T-helper 1 cell treated with Interleukin-12 subunit alpha and Interleukin-12 subunit beta and Interleukin-4 antibody, amounts not matched to agents 30 μg/mL and 1 μg/mL, for 36 hours (primary cell): ENCODE results near the gene RPL4.
"Not testable (repeated sequence)": the region's sequence is repeated elsewhere in the genome, so short reads cannot be mapped to it uniquely, and the experiment has no call there.

Experiments used
- H3K27ac Mint-ChIP-seq: one replicate; pipeline ENCODE4 v1.8.0; 2021; ENCODE audit warnings: mild to moderate bottlenecking, mixed read lengths
- H3K27me3 Mint-ChIP-seq: one replicate; pipeline ENCODE4 v1.8.0; 2021; ENCODE audit warnings: low read depth, mixed read lengths
- H3K36me3 Mint-ChIP-seq: one replicate; pipeline ENCODE4 v1.8.0; 2021; ENCODE audit warnings: low read depth, mixed read lengths
- H3K4me1 Mint-ChIP-seq: one replicate; pipeline ENCODE4 v1.8.0; 2021; ENCODE audit warnings: low read depth, mixed read lengths
- H3K4me3 Mint-ChIP-seq: one replicate; pipeline ENCODE4 v1.8.0; 2021; ENCODE audit warnings: mild to moderate bottlenecking, moderate library complexity, mixed read lengths
- H3K9me3 Mint-ChIP-seq: one replicate; pipeline ENCODE4 v1.8.0; 2021; ENCODE audit warnings: mixed read lengths

RPL4 gene

GRCh38 chr15:66500346-66500745 lies 4.3 kb downstream of the RPL4 start:
- peaks cover 36% of the 10 kb centered on the region for H3K4me1 Mint-ChIP-seq
- H3K36me3 Mint-ChIP-seq = peaks cover 64% of the 10 kb centered on the region
- H3K4me3 Mint-ChIP-seq, H3K27me3 Mint-ChIP-seq, H3K9me3 Mint-ChIP-seq: not testable (repeated sequence)
- peak overlapping the region; percentile 3 for H3K27ac Mint-ChIP-seq

DNA sequence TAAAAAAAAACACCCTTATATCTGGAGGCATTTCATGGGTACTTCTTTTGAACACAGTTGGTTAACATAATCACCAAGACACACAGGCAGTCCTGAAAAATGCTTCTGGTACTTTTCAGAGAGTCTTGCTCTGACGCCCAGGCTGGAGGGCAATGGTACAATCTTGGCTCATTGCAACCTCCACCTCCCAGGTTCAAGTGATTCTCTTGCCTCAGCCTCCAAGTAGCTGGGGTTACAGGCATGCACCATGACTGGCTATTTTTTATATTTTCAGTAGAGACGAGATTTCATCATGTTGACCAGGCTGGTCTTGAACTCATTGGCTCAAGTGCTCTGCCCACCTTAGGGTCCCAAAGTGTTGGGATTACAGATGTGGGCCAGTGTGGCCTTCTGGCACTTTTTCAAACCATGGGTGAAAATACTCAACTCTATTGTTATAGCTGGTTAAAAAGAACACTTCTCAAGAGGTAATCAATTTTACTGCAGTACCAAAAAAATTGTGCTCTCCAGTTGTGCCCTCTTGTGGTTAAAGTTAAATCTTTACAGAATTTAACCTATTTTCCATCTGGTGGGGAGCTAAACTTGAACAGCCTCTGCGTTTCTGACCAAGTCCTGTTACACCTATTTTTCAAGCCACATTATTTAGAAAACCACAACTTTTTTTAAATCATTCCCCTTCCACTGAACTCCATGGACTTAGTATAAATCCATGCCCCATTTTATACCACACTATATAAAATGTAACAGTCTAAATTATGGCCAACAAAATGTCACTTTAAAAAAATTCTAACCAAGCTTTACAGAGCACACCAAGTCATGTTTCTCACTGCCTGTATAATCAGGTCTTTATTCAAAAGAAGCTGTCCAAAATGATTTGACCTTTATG lies 5.9 kb downstream of the RPL4 start:
- peak overlapping the region; percentile 75 for H3K27ac Mint-ChIP-seq
- H3K9me3 Mint-ChIP-seq = no peaks in the 10 kb centered on the region
- H3K4me1 Mint-ChIP-seq = peaks cover 37% of the 10 kb centered on the region
- H3K27me3 Mint-ChIP-seq = no peaks in the 10 kb centered on the region
- H3K4me3 Mint-ChIP-seq = no peak overlapping the region
- peaks cover 67% of the 10 kb centered on the region for H3K36me3 Mint-ChIP-seq

- Mint-ChIP-seq H3K4me3 (peak within 1 kb of the TSS; percentile 96), H3K4me1 (peaks cover 39% of the 10 kb centered on the region), H3K36me3 (peaks cover 67% of the 10 kb centered on the region), H3K27ac (peak within 1 kb of the TSS; percentile 98), H3K27me3 (no peaks in the 10 kb centered on the region), H3K9me3 (no peaks in the 10 kb centered on the region)
Measured at GRCh38 chr15:66497502-66498455, 6.9 kb downstream of the RPL4 start, which contains the start of gene SNAPC5. Gene SNAPC5 (minus strand): TSS chr15:66497762. CDS start chr15:66497731, 31 bp downstream.

DNA sequence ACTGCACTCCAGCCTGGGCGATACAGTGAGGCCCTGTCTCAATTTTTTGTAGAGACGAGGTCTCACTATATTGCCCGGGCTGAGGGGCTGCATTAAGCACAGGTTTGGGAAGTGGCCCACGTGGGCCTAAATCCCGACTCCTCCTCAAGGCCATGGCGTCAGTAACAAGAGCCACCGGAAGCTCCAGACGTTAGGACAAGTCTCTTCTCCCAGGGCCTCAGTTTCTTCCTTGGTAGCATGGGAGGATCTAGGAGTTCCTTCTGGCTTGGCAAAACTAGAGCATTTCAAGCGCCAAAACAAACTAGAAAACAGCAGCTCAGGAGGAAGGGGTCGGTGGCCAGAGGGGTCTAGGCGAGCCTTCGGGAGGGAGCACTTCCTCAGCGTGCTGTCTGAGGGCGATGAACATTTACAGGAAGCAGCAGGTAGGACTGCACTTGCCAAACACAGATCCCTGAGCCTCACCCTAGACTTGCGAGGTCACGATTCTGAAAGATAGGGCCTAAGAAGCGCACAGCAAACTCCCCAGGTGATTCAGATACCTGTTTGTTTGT lies 7.6 kb downstream of the RPL4 start:
- H3K4me3 Mint-ChIP-seq = peak overlapping the region; percentile 96
- no peaks in the 10 kb centered on the region for H3K9me3 Mint-ChIP-seq
- H3K27me3 Mint-ChIP-seq = no peaks in the 10 kb centered on the region
- H3K36me3 Mint-ChIP-seq = peaks cover 64% of the 10 kb centered on the region
- peak overlapping the region; percentile 98 for H3K27ac Mint-ChIP-seq
- H3K4me1 Mint-ChIP-seq = peaks cover 34% of the 10 kb centered on the region

- no peak overlapping the region for H3K4me3 Mint-ChIP-seq
- peaks cover 30% of the 10 kb centered on the region for H3K4me1 Mint-ChIP-seq
- H3K27ac Mint-ChIP-seq = no peak overlapping the region
- no peaks in the 10 kb centered on the region for H3K27me3 Mint-ChIP-seq
- no peaks in the 10 kb centered on the region for H3K9me3 Mint-ChIP-seq
- H3K36me3 Mint-ChIP-seq = peaks cover 54% of the 10 kb centered on the region
Measured at GRCh38 chr15:66494262-66494661, 10.4 kb downstream of the RPL4 start.

DNA sequence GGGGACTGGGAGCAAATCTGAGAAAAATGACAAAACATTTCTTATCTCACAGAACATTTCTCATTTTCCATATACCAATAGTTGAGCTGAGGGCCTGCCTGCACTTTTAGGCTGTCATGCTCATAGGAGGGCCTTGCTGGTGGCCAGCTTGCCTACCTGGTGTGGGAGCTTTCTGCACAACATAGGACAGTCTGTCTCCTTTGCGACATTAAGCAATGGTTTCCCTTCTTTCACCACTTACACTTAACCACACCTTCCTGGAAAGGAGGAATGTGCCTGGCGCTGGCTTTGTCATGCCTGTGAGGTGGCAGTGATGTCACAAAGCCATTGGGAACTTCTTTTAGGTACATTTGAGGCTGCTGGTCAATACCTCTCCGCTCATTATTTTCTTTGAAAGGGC lies 12.8 kb downstream of the RPL4 start:
- H3K27ac Mint-ChIP-seq = no peak overlapping the region
- H3K27me3 Mint-ChIP-seq = no peaks in the 10 kb centered on the region
- no peak overlapping the region for H3K4me3 Mint-ChIP-seq
- no peaks in the 10 kb centered on the region for H3K9me3 Mint-ChIP-seq
- H3K4me1 Mint-ChIP-seq = peaks cover 19% of the 10 kb centered on the region
- peaks cover 43% of the 10 kb centered on the region for H3K36me3 Mint-ChIP-seq

DNA sequence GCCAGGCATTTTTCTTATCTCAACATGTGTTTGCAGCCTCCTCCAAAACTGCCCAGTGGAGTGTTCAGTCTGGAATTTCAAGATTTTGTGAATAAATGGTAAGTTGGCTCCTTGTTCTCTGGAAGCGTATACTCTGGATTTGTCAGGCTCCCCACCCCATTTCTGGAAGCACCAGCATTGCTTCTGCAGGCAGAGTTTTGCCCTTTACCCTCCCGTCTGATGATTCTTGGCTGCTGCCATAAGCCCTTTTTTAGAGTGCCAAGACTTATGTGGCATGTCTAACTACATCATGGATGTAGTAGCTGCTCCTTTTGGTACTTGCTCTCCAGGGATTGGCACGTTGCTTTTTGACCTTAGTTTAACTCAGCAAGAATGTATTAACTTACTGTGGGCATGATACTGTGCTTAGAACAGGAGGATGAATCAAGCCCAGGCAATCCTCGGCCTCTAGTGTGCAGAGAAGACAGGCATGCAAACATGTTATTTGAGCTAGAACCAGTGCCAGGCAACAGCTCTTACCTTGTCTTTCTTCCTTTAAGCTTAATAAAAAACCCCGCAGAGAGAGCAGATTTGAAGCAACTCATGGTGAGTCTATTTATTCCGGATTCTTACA lies 15.4 kb downstream of the RPL4 start:
- H3K4me3 Mint-ChIP-seq = no peak overlapping the region
- peaks cover 40% of the 10 kb centered on the region for H3K36me3 Mint-ChIP-seq
- H3K4me1 Mint-ChIP-seq = peaks cover 7% of the 10 kb centered on the region
- no peaks in the 10 kb centered on the region for H3K27me3 Mint-ChIP-seq
- no peaks in the 10 kb centered on the region for H3K9me3 Mint-ChIP-seq
- H3K27ac Mint-ChIP-seq = no peak overlapping the region

DNA sequence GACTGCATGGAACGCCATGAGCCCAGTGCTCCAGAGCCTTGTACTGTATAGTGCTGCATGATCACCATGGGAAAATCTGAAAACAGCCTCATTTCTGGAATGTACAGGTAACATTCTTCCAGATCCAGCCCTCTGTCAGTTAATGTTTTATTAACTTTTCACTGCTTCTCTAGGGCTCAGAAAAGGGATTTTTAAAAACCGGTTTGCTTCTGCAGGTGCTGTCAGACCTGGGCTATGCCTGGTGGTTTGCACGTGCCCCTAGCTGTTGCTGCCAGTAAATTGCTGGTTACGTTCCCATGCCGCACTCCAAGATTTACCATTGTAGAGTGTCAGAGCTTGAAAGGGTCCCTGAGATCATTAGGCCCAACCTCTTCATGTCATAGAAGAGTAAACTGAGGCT lies 16.1 kb downstream of the RPL4 start:
- no peaks in the 10 kb centered on the region for H3K27me3 Mint-ChIP-seq
- no peak overlapping the region for H3K27ac Mint-ChIP-seq
- H3K4me3 Mint-ChIP-seq = no peak overlapping the region
- peaks cover 7% of the 10 kb centered on the region for H3K4me1 Mint-ChIP-seq
- H3K9me3 Mint-ChIP-seq = no peaks in the 10 kb centered on the region
- peaks cover 38% of the 10 kb centered on the region for H3K36me3 Mint-ChIP-seq

DNA sequence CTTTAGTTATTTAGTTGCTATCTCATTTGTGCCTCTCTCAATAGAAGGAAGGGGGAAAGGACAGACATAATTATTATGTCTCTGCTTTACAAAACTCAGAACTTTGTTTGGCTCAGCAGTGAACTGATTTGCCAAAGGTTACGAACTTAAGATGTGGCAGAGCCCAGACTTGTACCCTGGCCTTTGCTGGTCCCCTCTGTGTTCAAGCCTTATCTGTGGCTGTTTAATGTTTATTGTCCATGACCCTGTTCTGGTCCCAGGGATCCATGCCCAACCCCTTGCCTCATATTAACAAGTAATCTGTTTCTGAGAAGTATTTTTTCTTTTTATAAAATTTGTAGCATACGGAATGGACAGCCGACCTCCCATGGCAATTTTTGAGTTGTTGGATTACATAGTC lies 17.8 kb downstream of the RPL4 start:
- peaks cover 43% of the 10 kb centered on the region for H3K36me3 Mint-ChIP-seq
- H3K27ac Mint-ChIP-seq = no peak overlapping the region
- H3K27me3 Mint-ChIP-seq = no peaks in the 10 kb centered on the region
- H3K9me3 Mint-ChIP-seq = no peaks in the 10 kb centered on the region
- H3K4me1 Mint-ChIP-seq = peaks cover 2% of the 10 kb centered on the region
- H3K4me3 Mint-ChIP-seq = no peak overlapping the region

DNA sequence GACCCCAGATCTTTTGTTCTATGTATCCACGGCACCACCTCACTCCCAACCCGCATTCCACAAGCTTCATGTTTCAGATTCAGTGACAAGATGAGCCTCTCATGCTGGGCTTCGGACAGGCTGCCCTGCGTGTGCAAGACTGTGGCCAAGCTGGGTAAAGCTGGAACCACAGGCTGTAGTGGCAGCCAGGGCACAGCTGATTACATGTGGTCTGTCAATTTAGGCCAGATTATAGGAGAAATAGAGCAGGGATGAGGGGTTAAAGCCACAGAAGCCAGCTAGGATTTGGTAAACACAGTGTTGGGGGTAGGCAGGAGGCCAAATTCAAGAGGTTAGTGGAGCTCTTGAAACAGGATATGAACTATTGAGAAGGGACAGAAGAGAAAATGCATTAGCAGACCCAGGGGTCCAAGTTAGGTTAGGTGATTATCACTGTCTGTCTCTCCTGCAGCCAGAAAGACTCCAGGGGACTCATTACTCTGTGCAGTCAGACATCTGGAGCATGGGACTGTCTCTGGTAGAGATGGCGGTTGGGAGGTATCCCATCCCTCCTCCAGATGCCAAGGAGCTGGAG lies 20.0 kb downstream of the RPL4 start:
- H3K27me3 Mint-ChIP-seq = no peaks in the 10 kb centered on the region
- no peak overlapping the region for H3K27ac Mint-ChIP-seq
- H3K9me3 Mint-ChIP-seq = no peaks in the 10 kb centered on the region
- H3K36me3 Mint-ChIP-seq = peaks cover 43% of the 10 kb centered on the region
- H3K4me1 Mint-ChIP-seq = no peaks in the 10 kb centered on the region
- no peak overlapping the region for H3K4me3 Mint-ChIP-seq

- H3K36me3 Mint-ChIP-seq = peaks cover 41% of the 10 kb centered on the region
- no peaks in the 10 kb centered on the region for H3K9me3 Mint-ChIP-seq
- peaks cover 1% of the 10 kb centered on the region for H3K4me1 Mint-ChIP-seq
- H3K27me3 Mint-ChIP-seq = no peaks in the 10 kb centered on the region
- no peak overlapping the region for H3K4me3 Mint-ChIP-seq
- H3K27ac Mint-ChIP-seq = no peak overlapping the region
Measured at GRCh38 chr15:66483131-66483566, 21.5 kb downstream of the RPL4 start.

- H3K4me3 Mint-ChIP-seq = no peak overlapping the region
- no peaks in the 10 kb centered on the region for H3K9me3 Mint-ChIP-seq
- H3K36me3 Mint-ChIP-seq = peaks cover 40% of the 10 kb centered on the region
- H3K27ac Mint-ChIP-seq = no peak overlapping the region
- peaks cover 1% of the 10 kb centered on the region for H3K4me1 Mint-ChIP-seq
- H3K27me3 Mint-ChIP-seq = no peaks in the 10 kb centered on the region
Measured at GRCh38 chr15:66482539-66482938, 22.1 kb downstream of the RPL4 start.

DNA sequence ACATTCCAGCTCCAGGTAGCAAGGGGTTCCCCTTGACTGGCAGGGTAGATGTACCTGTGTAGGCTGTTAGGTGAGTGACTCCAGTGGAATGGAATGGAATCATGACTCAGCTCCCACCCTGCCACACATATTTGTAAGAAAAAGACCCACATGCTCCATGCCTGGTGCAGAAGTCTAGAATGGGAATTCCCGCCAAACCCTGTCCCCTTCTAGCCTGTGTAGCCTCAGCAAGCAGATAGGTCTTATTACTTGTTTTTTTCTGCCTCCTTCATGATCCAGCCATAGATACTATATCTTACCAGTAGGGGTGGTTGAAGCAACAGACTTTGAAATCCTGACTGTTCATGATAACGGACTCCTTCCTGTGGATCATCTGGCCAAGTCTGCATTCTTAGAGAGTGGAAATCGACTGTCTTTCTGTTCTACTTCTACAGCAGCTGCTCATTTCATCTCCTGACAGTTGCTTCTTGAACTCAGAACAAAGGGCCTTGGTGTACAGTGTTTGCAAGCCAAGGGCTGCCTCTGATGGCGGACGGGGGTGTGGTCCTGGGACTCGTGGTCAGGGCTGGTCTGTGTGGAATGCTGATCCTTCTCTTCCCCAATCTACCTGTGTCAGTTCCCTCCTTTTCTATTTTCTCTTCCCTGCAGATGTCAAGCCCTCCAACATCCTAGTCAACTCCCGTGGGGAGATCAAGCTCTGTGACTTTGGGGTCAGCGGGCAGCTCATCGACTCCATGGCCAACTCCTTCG lies 23.4 kb downstream of the RPL4 start:
- H3K27ac Mint-ChIP-seq = peak overlapping the region; percentile 28
- H3K9me3 Mint-ChIP-seq = no peaks in the 10 kb centered on the region
- H3K4me3 Mint-ChIP-seq = no peak overlapping the region
- no peaks in the 10 kb centered on the region for H3K27me3 Mint-ChIP-seq
- peaks cover 4% of the 10 kb centered on the region for H3K4me1 Mint-ChIP-seq
- peaks cover 36% of the 10 kb centered on the region for H3K36me3 Mint-ChIP-seq
